ENCODE measurements around the gene ZNF730. TPM values are rescaled to one million over a fixed set of nuclear protein-coding genes. Genes with fewer than 3 reads are reported as not detected.
"Not testable (repeated sequence)": the region's sequence is repeated elsewhere in the genome, so short reads cannot be mapped to it uniquely, and the experiment has no call there.

The ZNF730 gene
- total RNA-seq, 1 donor from 2014 or later, result 9.1 TPM

DNA sequence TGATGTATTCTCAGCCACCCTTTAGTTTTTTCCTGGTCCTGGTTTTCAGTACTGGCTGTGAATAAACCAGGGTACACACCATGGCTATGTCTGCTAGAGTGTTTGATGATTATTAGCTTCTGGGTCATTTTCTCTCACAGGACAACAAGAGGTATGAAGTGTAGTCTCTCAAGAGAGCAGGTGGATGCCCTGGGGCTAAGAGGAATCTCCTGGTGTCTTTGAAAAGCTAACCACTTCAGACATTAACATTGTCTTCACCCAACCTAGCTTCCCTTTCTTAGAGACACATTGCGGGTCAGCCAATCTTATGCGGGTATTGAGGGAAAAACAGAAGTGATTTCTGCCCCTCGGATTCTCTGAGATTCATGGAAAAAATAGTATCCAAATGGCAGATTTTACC, 1.6 kb downstream of the ZNF730 start:
- peak overlapping the region; percentile 22 for H3K4me3 Mint-ChIP-seq
- H3K27ac Mint-ChIP-seq, result no peak overlapping the region
- DNase-seq (ENCODE audit: low spot score in 2 of 2, unreplicated experiment in 2 of 2), result no peak
- H3K27me3 Mint-ChIP-seq (ENCODE audit: low read depth), result no peaks in the 10 kb centered on the region
- H3K9me3 Mint-ChIP-seq, result peaks cover 11% of the 10 kb centered on the region
- H3K4me1 Mint-ChIP-seq, result peaks cover 13% of the 10 kb centered on the region
- TF ChIP-seq, protein P1, sequence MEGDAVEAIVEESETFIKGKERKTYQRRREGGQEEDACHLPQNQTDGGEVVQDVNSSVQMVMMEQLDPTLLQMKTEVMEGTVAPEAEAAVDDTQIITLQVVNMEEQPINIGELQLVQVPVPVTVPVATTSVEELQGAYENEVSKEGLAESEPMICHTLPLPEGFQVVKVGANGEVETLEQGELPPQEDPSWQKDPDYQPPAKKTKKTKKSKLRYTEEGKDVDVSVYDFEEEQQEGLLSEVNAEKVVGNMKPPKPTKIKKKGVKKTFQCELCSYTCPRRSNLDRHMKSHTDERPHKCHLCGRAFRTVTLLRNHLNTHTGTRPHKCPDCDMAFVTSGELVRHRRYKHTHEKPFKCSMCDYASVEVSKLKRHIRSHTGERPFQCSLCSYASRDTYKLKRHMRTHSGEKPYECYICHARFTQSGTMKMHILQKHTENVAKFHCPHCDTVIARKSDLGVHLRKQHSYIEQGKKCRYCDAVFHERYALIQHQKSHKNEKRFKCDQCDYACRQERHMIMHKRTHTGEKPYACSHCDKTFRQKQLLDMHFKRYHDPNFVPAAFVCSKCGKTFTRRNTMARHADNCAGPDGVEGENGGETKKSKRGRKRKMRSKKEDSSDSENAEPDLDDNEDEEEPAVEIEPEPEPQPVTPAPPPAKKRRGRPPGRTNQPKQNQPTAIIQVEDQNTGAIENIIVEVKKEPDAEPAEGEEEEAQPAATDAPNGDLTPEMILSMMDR (IDR thresholded peaks at IDR 0.05; ENCODE audit: unreplicated experiment), result no peak
- peaks cover 18% of the 10 kb centered on the region for H3K36me3 Mint-ChIP-seq

DNA sequence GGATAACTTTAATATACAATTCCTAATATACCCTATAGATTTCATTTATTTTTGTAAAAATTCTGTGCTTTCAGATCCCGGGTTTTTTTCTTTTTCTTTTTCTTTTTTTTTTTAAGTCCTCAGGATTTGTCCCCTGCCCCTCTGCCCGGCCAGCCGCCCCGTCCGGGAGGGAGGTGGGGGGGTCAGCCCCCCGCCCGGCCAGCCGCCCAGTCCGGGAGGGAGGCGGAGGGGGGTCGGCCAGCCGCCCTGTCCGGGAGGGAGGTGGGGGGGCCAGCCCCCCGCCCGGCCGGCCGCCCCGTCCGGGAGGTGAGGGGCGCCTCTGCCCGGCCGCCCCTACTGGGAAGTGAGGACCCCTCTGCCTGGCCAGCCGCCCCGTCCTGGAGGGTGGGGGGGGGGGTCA, 17.4 kb downstream of the ZNF730 start:
- H3K27me3 Mint-ChIP-seq (ENCODE audit: low read depth); DNase-seq (ENCODE audit: low spot score in 2 of 2, unreplicated experiment in 2 of 2); H3K4me3 Mint-ChIP-seq; H3K4me1 Mint-ChIP-seq; H3K27ac Mint-ChIP-seq: not testable (repeated sequence)
- Mint-ChIP-seq H3K9me3 (peaks cover 42% of the 10 kb centered on the region), H3K36me3 (peaks cover 40% of the 10 kb centered on the region)

DNA sequence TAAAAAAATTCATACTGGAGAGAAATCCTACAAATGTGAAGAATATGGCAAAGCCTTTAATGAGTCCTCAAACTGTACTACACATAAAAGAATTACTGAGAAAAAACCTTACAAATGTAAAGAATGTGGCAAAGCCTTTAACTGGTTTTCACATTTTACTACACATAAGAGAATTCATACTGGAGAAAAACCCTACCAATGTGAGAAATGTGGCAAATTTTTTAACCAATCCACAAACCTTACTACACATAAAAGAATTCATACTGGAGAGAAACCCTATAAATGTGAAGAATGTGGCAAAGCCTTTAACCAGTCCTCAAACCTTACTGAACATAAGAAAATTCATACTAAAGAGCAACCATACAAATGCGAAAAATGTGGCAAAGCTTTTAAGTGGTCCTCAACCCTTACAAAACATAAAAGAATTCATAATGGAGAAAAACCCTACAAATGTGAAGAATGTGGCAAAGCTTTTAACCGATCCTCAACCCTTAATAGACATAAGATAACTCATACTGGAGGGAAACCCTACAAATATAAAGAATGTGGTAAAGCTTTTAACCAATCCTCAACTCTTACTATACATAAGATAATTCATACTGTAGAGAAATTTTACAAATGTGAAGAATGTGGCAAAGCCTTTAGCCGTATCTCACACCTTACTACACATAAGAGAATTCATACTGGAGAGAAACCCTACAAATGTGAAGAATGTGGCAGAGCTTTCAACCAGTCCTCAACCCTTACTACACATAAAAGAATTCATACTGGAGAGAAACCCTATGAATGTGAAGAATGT, 29.0 kb downstream of the ZNF730 start:
- no peaks in the 10 kb centered on the region for H3K27me3 Mint-ChIP-seq (ENCODE audit: low read depth)
- no peak overlapping the region for H3K27ac Mint-ChIP-seq
- peaks cover 56% of the 10 kb centered on the region for H3K9me3 Mint-ChIP-seq
- no peak overlapping the region for H3K4me3 Mint-ChIP-seq
- H3K36me3 Mint-ChIP-seq, result peaks cover 48% of the 10 kb centered on the region
- DNase-seq (ENCODE audit: low spot score in 2 of 2, unreplicated experiment in 2 of 2), result no peak
- TF ChIP-seq, protein P1 (IDR thresholded peaks at IDR 0.05; ENCODE audit: unreplicated experiment), result no peak
- no peaks in the 10 kb centered on the region for H3K4me1 Mint-ChIP-seq

DNA sequence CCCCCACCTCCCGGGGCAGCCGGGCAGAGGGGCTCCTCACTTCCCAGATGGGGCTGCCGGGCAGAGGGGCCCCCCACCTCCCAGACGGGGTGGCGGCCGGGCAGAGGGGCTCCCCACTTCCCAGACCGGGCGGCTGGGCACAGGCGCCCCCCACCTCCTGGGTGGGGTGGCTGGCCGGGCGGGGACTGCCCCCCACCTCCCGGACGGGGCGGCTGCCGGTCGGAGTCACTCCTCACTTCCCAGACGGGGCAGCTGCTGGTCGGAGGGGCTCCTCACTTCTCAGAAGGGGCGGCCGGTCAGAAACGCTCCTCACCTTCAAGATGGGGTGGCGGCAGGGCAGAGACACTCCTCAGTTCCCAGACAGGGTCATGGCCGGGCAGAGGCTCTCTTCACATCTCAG, 43.9 kb downstream of the ZNF730 start:
- H3K4me1 Mint-ChIP-seq, result no peaks in the 10 kb centered on the region
- H3K27ac Mint-ChIP-seq, result no peak overlapping the region
- DNase-seq (ENCODE audit: low spot score in 2 of 2, unreplicated experiment in 2 of 2), result no peak
- H3K36me3 Mint-ChIP-seq, result peaks cover 3% of the 10 kb centered on the region
- peaks cover 55% of the 10 kb centered on the region for H3K9me3 Mint-ChIP-seq
- no peak overlapping the region for H3K4me3 Mint-ChIP-seq
- H3K27me3 Mint-ChIP-seq (ENCODE audit: low read depth), result no peaks in the 10 kb centered on the region
- TF ChIP-seq, protein P1 (IDR thresholded peaks at IDR 0.05; ENCODE audit: unreplicated experiment), result no peak

DNA sequence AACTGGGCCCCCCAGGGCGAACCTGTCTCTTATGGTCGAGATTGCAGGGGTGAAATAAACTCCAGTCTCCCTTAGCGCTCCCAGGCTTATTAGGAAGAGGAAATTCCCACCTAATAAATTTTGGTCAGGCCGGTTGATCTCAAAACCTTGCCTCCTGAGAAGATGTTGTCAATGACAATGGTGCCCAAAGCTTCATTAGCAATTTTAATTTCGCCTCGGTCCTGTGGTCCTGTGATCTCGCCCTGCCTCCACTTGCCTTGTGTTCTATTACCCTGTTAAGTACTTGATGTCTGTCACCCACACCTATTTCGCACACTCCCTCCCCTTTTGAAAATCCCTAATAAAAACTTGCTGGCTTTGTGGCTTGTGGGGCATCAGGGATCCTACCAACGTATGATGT, 51.5 kb downstream of the ZNF730 start:
- not testable (repeated sequence) for H3K27me3 Mint-ChIP-seq (ENCODE audit: low read depth); H3K4me1 Mint-ChIP-seq; H3K27ac Mint-ChIP-seq; H3K36me3 Mint-ChIP-seq; H3K4me3 Mint-ChIP-seq; DNase-seq (ENCODE audit: low spot score in 2 of 2, unreplicated experiment in 2 of 2)
- peaks cover 44% of the 10 kb centered on the region for H3K9me3 Mint-ChIP-seq

DNA sequence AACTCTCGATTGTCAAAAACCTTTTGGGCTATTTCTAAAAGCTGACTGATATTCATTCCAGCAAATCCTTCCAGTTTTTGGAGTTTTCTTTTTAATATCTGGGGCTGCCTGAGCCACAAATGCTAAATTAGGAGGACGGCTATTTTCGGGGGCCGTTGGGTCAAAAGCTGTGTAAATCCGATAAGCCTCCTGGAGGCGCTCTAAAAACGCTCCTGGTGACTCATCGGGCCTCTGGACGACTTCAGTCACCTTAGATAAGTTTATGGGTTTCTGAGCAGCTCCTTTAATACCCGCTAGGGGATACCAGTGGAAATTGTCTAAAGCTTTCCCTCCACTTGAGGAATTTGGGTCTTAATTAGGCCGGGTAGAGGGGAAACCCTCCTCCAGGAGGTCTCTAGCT, 66.4 kb downstream of the ZNF730 start:
- Mint-ChIP-seq H3K27me3 (ENCODE audit: low read depth) (no peaks in the 10 kb centered on the region), H3K4me1 (no peaks in the 10 kb centered on the region), H3K4me3 (no peak overlapping the region), H3K36me3 (no peaks in the 10 kb centered on the region), H3K9me3 (peaks cover 84% of the 10 kb centered on the region), H3K27ac (no peak overlapping the region)
- TF ChIP-seq, protein P1 (IDR thresholded peaks at IDR 0.05; ENCODE audit: unreplicated experiment), result no peak
- no peak for DNase-seq (ENCODE audit: low spot score in 2 of 2, unreplicated experiment in 2 of 2)
